Stimulated activated CD4-positive, alpha-beta T cell treated with anti-CD3 and anti-CD28 coated beads, Interleukin-15, amount 100 ng/mL, for 24 hours (primary cell): ENCODE results near the gene LDLRAD4.

Experiments
- DNase-seq: peaks from one replicate; pipeline ENCODE4 v3.0.0-alpha.2; 2020

Gene LDLRAD4

DNA sequence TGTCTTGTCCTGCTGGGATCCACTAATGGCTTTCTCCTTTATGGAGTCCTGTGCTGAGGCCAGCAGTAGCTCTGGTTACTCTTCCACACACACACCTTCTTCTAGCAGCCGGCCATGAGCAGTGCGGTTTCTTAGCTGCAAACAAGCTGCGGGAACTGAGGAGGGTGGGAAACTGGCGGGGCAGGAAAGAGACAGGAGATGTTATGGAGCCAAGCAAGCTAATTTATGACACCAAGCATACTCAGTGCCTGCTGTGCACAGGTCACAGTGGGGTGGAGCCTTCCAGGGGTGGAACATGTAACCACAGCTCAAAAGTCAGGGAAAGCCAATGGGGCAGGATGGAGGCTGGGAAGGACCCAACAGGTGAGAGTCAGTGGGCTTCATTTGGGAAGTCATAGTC lies 327.0 kb downstream of the LDLRAD4 start:
- DNase-seq, result no peak

DNA sequence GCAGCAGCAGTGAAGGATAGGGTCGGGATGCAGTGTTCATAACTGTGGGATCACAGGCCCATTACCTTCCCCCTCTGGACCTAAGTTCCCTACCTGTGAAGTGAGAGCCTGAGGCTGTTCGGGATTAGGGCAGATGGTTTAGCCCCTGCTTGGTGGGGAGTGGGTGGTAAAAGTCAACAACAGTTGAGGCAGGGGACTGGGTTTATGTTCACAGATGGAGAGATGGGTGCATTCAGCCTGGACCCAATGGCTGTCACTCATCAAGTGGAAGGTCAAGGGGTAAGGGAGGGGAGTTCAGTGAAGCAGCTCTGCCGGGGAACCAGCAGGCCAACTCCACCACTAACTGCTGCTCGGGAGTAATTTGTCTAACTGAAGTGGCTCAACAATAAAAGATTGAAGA lies 327.4 kb downstream of the LDLRAD4 start:
- no peak for DNase-seq

DNA sequence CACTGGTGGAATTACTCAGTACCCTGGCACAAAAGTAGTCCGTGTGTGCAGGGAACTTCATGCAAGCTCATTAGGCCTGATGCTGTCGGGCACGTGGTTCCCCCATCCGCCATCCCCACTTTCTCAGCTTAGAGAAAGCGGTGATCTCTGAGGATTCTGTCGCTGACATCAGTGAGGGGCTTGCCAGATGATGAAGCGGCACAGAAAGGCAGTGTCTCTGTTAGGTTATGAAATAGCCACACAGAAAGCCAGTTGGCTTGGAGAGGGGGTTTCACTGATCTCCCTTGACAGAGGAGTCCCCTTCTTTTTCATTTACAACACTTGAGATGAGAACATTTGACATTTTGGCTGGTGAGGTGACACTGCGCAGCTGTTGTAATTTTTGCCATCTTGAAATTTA lies 328.1 kb downstream of the LDLRAD4 start:
- DNase-seq, result no peak

DNA sequence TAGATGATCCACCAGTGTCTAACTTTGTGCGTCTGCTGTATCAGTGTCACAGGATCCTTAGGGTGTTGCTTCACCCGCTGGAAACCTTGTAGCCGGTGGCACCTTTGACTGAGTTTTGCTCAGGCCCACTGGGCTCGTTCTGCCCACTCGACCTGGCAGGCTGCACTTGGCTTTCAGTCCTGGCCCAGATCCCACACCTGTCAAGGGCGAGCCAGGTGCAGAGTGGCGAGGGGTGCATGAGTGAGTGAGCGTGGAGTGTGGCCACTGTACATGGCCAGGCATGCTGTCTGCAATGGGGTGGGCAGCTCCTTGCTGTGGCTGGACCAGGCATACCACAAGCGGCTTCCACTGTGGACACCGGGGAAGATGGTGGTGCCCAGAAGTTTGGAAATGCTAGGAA lies 328.8 kb downstream of the LDLRAD4 start:
- no peak for DNase-seq

DNA sequence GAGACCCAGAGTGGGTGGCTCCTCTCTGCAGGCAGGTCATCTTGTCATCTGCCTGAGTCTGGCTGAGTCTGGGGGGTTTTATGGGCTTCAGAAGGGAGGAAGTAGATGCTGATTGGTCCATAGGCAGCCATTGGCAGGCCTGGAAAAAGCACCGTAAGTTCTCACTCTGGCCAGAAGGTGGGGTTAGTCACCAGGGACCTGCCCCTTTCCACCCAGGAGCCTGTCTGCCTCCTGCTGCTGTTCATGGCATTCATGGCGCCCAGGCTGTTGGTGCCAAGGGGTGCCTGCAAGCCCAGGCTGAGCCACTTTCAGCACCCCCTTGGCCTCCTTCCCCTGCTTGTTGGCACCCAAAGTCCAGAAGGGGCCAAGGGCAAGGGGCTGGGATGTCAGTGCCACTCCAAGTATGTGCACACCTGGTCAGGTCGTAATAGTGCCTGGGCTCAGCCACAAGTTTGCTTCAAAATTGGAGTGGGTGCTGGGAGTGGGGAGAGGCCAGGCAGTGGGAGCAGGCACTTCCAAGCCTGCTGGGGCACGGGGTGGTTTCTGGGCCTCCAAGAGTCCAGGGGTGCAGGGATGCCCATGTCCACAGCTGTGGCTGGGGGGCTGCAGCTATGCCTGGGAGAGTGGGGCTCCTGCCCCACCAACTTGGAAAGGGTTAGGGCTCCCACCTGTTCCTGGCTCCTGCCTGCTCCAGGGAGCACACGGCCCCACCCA lies 329.7 kb downstream of the LDLRAD4 start:
- no peak for DNase-seq

DNA sequence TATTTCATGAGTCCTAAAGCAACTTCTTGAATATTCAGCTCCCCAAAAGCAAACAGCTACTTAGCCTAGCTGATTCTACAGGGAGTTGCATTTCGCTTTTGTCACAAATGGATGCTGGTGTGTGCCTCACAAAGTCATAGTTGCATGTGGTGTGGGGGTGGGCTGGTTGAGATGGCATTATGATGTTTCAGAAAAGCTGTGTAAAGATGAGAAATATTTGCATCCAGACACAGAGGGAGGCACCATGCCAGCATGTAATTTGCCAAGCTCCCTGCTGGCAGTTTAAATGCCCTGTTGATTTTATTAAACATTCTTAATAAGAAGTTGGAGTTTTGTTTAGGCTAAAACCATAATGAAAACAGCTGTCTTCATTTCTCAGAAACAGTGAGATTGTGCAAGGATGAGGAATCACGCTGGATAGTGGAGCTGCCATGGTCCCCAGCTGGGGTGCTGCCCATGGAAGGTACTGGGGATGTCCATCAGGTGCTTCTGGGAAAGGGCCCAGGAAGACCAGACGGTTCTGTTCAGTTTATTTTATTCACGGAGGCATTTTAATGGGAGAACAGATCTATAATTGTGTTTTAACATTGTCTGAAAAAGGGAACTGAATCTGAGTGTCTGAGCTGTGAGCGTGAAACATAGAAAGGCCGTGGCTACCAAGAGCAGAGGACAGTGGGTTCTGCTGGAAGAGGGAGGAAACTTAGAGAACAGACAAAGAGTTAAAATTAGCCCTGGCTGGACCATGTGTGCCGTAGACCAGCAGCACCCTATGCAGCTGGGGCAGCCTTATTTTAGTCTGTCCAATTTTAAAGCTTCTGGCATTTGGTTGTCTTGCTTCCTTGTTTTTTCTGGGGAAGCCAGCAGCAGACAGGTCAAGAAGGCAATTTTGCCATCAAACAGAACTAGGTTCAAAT lies 330.7 kb downstream of the LDLRAD4 start:
- no peak for DNase-seq

DNA sequence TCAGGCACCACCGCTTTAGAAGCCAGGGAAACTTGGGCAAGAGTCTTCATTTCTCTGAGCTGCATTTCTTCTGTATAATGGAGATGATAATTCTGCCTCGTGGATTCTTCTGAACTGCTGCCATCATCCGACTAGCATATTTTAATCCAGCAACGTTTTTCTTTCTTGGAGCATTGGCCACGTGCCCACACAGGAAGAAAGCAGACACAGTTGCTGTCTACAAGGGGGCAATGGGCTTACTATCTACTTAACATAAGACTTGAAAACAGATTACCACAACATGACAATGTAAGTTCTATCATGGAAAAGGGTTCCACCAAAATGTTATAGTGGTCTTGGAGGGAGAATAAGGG lies 331.3 kb downstream of the LDLRAD4 start:
- DNase-seq, result no peak

DNA sequence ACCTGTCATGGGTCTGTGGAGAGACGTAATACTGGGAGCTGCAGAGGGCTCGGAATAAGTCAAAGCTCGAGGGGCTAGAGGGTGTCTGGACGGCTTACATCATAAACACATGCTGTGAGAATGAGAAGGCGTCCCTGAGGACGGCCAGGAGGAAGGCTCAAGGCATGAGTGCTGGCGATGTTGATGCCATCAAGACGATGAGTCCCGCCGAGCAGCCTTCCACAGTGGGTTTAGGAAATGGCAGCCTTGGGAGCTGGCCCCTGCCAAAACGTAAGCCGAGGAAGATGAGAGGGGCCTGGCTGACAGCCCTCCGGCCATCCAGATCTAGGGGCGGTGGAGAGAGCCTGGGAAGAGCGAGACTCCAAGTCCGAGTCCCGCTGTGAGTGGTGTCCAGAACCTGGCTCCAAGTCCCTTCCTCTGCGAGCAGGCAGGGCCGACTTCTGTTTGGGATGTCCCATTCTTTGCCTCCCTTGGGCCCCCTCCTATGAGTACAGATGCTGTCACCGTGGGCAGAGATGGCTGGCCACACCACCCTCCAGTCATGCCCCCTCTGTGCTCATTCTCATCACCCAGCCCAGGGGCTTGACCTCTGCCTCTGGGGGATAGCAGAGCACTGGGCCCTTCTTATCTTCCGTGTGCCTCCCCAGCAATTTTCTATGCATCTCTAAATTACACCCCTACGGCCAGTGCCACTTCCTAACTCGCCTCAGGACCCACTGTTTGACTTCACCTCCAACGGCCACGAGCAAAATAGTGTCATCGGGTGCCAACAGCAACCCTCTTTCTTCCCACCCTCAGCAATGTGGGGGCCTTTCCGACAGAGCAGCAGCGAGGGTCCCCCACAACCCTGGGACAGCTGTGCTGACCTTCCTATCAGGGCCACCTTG lies 332.1 kb downstream of the LDLRAD4 start:
- no peak for DNase-seq

DNA sequence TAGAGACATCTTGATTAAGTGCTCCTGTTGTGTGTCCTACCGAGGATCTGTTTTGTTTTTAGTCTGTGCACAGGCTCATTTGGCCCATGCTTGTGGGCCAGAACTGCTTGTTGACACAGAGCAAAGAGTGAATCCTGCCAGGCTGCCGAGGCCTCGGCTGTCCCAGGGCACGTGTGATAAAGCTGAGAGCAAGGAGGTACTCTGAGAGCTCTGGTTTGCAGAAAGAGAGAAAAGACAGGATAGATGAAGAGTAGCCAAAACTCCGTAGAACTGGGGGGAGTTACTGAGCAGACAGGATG lies 332.7 kb downstream of the LDLRAD4 start:
- DNase-seq, result no peak

DNA sequence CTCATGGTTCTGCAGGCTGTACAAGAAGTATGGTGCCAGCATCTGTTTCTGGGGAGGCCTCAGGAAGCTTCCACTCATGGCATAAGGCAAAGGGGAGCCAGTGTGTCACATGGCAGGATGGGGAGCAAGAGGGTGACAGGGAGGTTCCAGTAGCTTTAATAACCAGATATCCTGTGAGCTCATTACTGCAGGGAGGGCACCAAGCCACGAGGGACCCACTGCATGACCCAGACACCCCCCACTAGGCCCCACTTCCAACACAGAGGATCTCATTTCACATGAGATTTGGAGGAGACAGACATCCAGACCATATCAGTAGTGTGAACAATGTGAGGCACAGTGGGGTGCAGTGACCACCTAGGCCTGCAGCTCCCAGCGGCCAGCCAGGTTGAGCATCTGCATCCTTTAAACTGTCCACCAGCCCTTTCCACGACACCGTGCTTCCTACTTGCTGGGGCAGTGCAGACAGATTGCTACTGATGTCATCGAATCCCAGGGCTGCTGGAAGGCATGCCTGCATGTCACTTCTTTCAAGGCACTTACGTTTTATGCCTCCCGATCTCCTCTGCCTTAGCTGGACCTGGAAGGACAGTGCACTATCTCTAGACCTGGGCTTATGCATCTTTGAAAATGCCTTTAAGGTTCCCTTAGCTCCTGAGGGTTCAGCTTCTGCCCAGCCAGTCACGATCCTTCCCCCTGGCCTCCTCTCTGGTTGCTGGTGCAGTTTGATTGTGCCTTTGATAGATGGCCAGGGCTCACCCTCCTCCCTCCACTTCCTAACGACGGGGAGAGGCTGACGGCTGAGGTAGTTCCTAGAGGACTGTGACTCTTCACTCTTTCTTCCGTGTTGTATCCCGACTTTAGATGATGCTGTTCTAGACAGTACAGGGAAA lies 333.5 kb downstream of the LDLRAD4 start:
- DNase-seq, result no peak

DNA sequence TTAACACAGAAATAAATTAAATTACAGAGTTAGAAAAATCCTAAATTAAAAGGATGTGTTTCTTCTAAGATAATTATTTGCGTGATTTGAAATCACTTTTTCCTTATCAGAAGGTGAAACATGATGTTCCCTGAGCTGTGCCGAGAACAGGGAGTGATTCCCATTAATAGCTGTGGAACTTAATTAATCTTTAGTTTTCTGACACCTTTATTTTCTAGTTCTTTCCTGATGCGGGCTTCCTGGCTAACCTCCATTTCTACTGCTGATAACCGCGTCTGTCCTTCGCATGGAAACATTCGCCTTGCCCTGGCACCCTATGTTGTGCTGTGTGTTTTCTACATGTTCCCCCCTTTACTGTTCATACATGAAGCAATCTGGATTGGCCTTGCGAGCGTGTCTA lies 334.9 kb downstream of the LDLRAD4 start:
- no peak for DNase-seq

DNA sequence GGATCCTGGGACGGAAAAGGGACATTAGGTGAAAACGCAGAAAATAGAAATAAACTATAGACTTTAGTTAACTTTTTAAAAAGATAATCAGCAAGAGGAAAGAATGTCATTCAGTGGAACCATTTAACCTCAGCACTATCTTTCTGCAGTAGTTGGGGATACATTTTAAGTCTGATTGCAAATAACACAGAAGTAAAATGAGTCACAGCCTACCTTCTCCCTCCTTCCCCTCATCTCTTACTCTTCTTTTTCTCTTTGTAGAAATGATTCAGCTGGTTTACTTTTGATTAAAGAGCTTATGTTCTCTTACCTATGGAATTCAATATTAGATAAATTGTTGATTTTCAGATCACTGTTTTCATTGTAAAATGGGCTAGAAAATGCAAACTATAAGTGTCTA lies 336.6 kb downstream of the LDLRAD4 start:
- DNase-seq, result no peak

DNA sequence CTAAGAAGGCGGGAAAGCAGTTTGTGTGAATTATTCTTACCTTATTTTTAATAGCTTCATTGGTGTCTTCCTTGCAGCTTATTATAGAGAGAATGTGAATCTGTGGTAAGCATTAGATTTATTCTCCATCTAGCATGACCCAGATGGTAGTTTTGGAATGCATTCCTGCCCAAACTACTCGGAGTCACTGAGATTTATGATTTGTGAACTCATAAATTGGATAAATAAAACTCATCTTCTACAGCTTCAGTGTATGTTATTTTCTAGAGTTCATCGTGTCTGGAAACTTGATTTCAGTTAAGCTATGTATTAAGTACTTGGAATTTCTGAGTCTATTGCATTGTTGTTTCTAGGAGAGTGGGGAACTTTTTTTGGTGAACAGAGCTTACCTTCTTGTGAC lies 337.3 kb downstream of the LDLRAD4 start:
- no peak for DNase-seq

DNA sequence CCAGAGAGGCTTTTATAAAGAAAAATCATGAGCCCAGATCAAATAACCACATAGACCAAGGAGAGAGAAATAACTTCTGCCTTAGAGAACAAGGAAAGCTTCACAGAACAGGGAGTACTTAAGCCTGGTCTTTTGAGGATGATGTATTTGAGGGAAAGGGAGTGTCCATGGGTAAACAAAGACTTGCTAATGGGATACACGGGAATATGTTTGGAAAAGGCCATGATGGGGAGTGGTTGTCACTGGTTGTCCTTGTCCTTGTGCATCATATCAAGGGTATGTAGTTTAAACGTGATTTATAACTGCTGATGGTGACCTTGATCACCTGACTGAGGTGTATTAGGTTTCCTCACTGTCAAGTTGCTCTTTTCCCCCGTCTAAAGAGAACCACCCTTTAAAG lies 337.9 kb downstream of the LDLRAD4 start:
- no peak for DNase-seq

DNA sequence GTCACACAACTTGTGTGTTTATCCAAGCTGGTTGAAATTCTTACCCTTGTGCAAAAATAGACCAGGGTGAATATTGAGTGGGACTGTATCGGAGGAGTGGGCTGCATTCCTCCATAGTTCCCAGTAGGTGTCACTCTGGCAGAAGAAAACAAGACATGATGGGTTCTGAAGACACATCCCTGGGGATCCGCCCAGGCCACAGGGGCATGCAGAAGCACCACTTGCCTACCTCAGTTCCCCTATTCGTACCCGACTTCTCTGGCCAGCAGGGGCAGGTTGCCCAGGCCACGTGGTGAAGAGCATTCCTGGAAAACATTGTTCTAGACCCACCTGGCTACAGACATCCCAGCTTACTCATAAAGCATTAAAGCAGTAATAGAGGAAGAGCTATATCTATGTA lies 339.6 kb downstream of the LDLRAD4 start:
- DNase-seq, result peak; percentile 49

DNA sequence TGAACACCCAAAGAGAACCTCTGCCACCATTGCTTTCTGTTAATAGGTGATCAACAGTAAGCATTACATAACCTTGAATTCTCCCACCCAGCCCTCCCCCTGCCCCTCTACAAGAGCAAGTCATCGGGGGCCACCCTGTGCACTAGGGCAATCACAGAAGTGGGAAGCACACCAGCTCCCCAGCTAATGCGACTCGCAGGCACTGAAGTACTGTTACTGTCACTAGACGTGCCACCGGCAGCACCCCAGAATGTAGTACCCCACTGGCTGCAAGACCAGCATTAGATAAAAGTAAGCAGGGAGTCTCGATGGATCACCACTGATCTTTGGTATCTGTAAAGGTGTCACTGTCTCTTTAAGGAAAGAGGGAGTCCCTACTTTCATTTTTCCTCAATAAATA lies 340.2 kb downstream of the LDLRAD4 start:
- no peak for DNase-seq

DNA sequence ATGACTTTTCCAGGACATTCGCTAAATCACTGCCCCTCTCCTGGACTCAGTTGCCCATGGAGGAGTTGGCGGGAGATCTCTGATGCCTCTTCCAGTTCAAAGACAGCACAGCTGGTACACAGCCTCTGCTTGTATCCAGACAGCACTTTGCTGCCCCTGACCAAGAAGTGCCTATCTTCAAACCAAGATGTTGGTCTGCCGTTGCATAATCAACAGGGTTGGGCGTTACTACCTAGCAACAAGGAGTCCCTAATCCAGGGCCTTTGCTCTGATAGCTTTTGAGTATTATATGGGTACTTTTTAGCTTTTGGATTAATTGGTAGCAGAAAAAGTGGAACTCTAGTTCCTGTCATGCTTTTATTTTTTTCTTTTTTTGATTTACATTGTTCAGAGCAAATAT lies 341.2 kb downstream of the LDLRAD4 start:
- no peak for DNase-seq

DNA sequence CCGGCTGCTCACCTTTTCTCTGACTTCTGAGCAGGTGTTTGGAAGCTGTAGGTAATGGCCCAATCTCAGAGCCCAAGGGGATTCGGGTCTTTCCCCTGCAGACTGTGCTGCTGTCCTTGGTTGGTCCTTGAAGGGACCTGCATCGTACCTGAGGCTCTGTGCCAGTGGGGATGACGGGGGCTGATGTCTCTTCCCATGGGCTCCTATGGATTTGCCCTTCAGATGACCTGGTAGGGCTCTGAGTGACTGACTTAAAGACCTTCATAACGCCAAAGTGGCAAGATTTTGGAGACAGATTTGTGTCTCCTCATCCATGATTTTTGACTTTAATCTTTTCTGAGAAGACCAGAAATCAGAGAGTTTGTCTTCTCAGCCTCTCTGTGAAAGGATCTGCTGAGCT lies 341.7 kb downstream of the LDLRAD4 start:
- DNase-seq, result no peak

DNA sequence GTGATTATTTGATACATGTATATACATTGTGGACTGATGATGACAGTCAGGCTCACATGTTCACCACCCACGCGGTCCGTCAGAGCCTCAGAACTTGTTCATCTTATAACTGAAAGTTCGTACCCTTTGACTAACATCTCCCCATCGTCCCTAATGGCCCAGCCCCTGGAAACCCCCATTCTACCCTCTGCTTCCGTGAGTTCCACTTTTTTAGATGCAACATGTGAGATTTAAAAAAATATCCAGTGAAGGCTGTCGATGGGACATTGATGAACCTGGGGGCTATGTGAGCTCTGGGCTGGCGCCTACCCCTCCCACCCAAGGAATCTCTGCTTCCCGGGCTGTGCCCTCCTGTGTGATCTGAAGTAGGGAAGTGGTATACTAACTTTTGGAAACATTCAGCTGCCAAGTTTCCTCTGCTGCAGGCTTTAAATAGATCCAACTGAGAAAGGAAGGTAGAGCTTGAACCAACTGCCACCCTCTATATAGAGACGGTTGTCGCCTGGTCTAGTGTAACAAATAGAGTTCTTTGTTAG lies 344.0 kb downstream of the LDLRAD4 start:
- peak; percentile 96 for DNase-seq

DNA sequence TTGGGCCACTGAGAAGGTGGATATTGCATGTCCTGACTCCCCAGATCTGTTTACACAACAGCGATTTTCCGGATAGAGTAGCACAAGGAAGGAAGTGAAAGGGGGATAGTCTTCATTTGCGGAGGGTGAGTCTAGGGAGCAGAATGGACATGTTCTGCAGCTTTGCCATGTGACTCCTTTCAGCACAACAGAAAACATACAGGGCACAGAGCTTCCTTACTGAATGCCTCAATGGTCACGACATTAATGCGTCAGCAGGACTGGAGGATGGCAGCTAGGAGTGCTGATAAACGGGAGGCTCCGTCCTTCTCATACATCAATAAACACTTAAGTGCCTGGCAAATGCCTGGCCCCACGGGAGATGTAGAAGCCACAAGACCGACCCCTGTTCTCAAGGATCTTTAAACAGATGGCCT lies 344.8 kb downstream of the LDLRAD4 start:
- DNase-seq, result no peak

DNA sequence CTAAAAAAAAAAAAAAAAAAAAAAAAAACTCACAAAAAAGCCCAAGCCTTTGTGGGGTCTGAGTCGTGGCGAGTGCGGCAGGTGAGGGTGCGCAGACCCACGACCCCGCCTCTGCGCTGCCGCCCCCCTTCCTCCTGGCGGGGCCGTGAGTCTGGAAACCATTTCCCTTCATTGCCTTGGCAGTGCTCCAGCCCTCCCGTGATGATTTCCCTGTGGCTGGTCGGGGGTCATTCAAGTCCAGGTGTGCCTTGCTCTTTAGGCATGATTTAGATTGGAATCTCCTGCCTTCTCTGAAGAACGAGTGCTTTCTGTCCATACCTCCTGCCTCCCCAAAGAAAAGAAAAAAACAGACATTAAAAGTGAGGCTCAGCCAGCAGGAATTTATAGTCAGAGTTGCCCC lies 346.0 kb downstream of the LDLRAD4 start:
- no peak for DNase-seq

DNA sequence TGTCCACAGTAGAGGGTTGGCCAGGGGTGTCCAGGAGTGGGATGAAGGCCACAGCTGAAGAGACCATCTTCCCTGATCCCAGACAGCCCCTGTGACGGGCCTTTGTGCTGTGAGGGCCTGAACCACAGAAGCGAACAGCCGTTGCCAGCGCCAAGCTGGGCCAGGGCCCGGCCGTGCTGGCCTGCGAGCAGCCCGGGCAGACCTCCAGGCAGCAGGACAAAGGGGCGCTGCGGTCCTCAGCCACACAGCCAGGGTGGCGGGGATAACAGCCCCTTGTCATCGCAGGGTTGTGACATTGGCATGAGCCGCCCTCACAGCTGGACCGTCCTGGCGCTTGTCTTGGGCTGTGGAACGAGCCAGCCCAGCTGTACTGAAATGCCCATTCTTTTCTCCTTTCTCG lies 346.7 kb downstream of the LDLRAD4 start:
- no peak for DNase-seq
